ENCODE measurements around the gene ZNF578. TPM values are rescaled to one million over a fixed set of nuclear protein-coding genes. Genes with fewer than 3 reads are reported as not detected.
"Not testable (repeated sequence)": the region's sequence is repeated elsewhere in the genome, so short reads cannot be mapped to it uniquely, and the experiment has no call there.

Gene ZNF578
- polyA plus RNA-seq, 1 experiment = 4.3 TPM

DNA sequence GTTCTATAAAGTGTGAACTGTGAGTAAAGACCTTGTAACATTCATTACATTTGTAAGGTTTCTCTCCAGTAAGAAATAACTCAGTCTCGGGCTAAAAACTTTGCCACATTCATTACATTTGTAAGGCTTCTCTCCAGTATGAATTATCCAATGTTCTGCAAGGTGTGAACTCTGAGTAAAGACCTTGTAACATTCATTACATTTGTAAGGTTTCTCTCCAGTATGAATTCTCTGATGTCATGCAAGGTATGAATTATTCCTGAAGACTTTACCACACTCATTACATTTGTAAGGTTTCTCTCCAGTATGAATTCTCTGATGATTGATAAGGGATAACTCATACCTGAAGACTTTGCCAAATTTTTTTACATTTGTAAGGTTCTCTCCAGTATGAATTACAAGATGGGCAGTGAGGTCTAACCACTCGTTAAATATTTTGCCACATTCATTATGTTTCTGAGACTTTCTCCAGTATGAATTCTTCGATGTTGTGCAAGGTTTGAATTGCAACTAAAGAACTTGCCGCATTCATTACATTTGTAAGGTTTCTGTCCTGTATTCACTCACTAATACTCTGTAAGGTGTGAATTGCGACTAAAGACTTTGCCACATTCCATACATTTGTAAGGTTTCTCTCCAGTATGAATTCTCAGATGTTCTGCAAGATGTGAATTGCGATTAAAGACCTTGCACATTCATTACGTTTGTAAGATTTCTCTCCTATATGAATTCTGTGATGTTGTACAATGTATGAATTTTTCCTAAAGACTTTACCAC lies 21.2 kb downstream of the ZNF578 start:
- ChIA-PET CTCF (no interaction called here), POLR2A (no interaction called here)
- no peak for TF ChIP-seq CTCF (IDR thresholded peaks at IDR 0.05; ENCODE audit: low read depth, low read length)
- no peak for DNase-seq (ENCODE audit: low read depth, low spot score)
- Histone ChIP-seq H3K27me3 (ENCODE audit: control insufficient read depth, insufficient read depth, low read length) (no peaks in the 10 kb centered on the region), H3K27ac (ENCODE audit: low read depth, low read length) (no peak overlapping the region), H3K9me3 (ENCODE audit: control insufficient read depth, insufficient read depth, low read length) (peaks cover 55% of the 10 kb centered on the region), H3K4me3 (ENCODE audit: low read depth, low read length) (no peak overlapping the region)

DNA sequence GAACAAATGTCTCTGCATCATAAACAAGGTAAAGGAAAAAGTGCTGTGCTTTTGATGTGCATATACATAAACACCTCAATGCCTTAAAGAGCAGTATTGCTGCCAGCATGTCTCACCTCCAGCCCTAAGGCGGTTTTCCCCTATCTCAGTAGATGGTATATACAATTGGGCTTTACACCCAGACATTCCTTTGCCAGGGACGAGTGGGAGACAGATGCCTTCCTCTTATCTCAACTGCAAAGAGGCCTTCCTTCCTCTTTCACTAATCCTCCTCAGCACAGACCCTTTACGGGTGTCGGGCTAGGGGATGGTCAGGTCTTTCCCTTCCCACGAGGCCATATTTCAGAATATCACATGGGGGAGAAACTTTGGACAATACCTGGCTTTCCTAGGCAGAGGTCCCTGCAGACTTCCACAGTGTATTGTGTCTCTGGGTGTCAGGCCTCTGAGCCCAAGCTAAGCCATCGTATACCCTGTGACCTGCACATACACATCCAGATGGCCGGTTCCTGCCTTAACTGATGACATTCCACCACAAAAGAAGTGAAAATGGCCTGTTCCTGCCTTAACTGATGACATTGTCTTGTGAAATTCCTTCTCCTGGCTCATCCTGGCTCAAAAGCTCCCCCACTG lies 30.9 kb downstream of the ZNF578 start:
- DNase-seq (ENCODE audit: low read depth, low spot score); H3K27ac ChIP-seq (ENCODE audit: low read depth, low read length); POLR2A ChIA-PET; H3K4me3 ChIP-seq (ENCODE audit: low read depth, low read length); H3K27me3 ChIP-seq (ENCODE audit: control insufficient read depth, insufficient read depth, low read length); CTCF ChIA-PET: not testable (repeated sequence)
- peaks cover 85% of the 10 kb centered on the region for H3K9me3 ChIP-seq (ENCODE audit: control insufficient read depth, insufficient read depth, low read length)

DNA sequence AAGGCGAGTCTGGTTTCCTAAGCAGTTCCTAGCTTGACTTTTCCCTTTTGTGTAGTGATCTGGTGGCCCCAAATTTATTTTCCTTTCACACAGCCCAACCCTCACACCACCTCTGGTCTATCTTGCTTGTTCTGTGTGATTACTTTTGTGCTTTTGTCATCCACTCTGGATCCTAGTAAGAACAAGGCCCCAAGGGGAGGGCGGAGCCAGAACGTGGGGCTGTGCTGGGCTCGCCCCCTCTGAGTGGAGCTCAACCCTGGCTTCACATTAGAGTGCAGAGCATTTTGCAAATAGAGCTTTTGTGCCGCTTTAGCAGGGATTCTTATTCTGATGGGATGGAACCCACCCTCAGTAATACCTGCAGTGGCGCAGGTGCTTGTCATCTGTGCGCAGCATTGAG lies 31.7 kb downstream of the ZNF578 start:
- H3K27ac ChIP-seq (ENCODE audit: low read depth, low read length); H3K27me3 ChIP-seq (ENCODE audit: control insufficient read depth, insufficient read depth, low read length); POLR2A ChIA-PET; H3K4me3 ChIP-seq (ENCODE audit: low read depth, low read length); DNase-seq (ENCODE audit: low read depth, low spot score); CTCF ChIA-PET: not testable (repeated sequence)
- peaks cover 83% of the 10 kb centered on the region for H3K9me3 ChIP-seq (ENCODE audit: control insufficient read depth, insufficient read depth, low read length)

DNA sequence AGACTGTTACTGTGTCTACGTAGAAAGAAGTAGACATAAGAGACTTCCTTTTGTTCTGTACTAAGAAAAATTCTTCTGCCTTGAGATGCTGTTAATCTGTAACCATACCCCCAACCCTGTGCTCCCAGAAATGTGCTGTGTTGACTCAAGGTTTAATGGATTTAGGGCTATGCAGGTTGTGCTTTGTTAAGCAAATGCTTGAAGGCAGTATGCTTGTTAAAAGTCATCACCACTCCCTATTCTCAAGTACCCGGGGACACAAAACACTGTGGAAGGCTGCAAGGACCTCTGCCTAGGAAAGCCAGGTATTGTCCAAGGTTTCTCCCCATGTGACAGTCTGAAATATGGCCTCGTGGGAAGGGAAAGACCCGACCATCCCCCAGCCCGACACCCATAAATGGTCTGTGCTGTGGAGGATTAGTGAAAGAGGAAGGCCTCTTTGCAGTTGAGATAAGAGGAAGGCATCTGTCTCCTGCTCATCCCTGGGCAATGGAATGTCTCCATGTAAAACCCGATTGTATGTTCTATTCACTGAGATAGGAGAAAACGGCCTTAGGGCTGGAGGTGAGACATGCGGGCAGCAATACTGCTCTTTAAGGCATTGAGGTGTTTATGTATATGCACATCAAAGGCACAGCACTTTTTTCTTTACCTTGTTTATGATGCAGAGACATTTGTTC lies 32.3 kb downstream of the ZNF578 start:
- POLR2A ChIA-PET = not testable (repeated sequence)

DNA sequence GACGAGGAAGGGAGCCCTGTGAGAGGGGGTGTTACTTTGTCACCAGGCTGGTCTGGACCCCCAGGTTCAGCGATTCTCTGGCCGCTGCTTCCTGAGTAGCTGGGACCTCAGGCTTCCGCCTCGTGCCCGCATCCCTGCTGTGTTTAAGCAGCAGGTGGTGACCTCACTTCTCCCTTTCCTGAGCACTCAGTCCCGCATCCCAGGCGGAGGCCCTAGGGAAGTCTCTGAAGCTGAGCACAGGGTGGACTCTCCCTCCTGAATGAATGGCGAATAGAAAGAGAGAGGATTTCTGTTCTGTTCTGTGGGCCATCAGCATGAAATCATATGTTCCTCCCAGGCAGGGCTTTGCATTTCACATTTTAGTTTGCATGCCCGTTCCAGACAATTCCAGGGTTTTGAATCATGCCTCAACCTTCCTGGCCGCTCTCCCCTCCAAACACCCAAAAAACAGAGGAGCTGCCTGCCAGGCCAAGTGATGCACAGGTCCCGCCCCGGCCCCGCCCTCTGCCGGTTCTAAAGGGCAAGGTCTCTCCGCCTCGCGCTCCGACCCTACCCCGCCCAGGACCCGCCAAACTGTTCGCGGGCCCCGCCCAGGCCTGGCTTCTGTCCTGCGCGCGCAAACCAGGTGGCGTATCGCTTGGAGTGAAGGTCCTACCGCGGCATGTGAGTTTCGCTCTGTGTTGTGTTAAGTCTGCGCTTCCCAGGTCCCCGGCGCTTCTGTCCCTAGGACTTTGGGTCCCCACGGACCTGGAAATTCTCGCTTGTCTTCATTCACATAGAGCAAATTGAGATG lies 39.0 kb downstream of the ZNF578 start:
- ChIA-PET CTCF (interaction anchor here (0.7 kb wide), 1 partner anchor 34 kb away, joined by 4 read pairs; no protein-coding TSS in a partner anchor), POLR2A (no interaction called here)
- Histone ChIP-seq H3K27me3 (ENCODE audit: control insufficient read depth, insufficient read depth, low read length) (no peaks in the 10 kb centered on the region), H3K4me3 (ENCODE audit: low read depth, low read length) (no peak overlapping the region), H3K9me3 (ENCODE audit: control insufficient read depth, insufficient read depth, low read length) (peaks cover 62% of the 10 kb centered on the region), H3K27ac (ENCODE audit: low read depth, low read length) (no peak overlapping the region)
- DNase-seq (ENCODE audit: low read depth, low spot score) = no peak
- TF ChIP-seq CTCF (IDR thresholded peaks at IDR 0.05; ENCODE audit: low read depth, low read length) = no peak

More for the DNA sequence above, 32.3 kb downstream of the ZNF578 start:
- H3K4me3 ChIP-seq (ENCODE audit: low read depth, low read length); DNase-seq (ENCODE audit: low read depth, low spot score); CTCF ChIA-PET; H3K27ac ChIP-seq (ENCODE audit: low read depth, low read length); H3K27me3 ChIP-seq (ENCODE audit: control insufficient read depth, insufficient read depth, low read length): not testable (repeated sequence)
- H3K9me3 ChIP-seq (ENCODE audit: control insufficient read depth, insufficient read depth, low read length) = peaks cover 79% of the 10 kb centered on the region

DNA sequence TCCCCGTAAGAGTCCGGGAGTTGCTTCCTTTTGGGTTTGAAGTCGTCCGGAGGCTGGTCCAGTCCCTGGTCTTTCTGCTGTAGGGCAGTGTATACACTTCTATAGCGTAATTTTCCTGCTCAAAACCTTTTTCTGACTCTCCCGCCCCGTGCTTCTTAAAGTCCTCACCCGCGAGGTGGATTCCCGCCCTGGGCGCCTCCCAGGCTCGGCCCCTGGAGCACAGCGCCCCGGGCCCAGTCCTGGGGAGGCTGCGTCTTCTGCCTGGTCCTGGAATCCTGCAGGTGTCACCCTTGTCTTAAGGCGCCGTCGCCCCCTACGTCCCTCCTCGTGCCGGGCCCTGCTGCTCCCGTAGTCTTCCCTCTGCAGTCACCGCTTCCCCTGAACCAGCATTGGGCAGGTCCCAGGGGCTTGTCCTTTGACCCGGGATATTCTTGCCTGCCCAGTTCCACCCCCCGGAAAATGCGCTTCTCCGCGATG lies 39.7 kb downstream of the ZNF578 start:
- POLR2A ChIA-PET = no interaction called here
- peaks cover 57% of the 10 kb centered on the region for H3K9me3 ChIP-seq (ENCODE audit: control insufficient read depth, insufficient read depth, low read length)
- CTCF ChIA-PET = no interaction called here
- H3K4me3 ChIP-seq (ENCODE audit: low read depth, low read length) = no peak overlapping the region
- H3K27ac ChIP-seq (ENCODE audit: low read depth, low read length) = no peak overlapping the region
- no peak for DNase-seq (ENCODE audit: low read depth, low spot score)
- no peak for TF ChIP-seq CTCF (IDR thresholded peaks at IDR 0.05; ENCODE audit: low read depth, low read length)
- no peaks in the 10 kb centered on the region for H3K27me3 ChIP-seq (ENCODE audit: control insufficient read depth, insufficient read depth, low read length)

Measured in AG04450 (cell line).